H1 (cell line): ENCODE measurements around the gene MYLK. TPM values are rescaled to one million over a fixed set of nuclear protein-coding genes. Genes with fewer than 3 reads are reported as not detected.

Experiments used
- CTCF ChIA-PET: fragments of 300-600 bp; sonication (Branson Sonifier 250); formaldehyde crosslinking; loops from one replicate; lab custom pipeline; 2021; ENCODE audit not compliant: partially characterized antibody; lab: Charles Lee
- POLR2A ChIA-PET: fragments of 300-600 bp; sonication (Branson Sonifier 250); formaldehyde crosslinking; loops from one replicate; lab custom pipeline; 2021; ENCODE audit warnings: inconsistent platforms; ENCODE audit not compliant: partially characterized antibody; lab: Charles Lee
- DNase-seq, 2 experiments: peaks; one replicate each; pipeline versions ENCODE4 v3.0.0 to v3.0.0-alpha.2; 2010 to 2022; ENCODE audit warnings: low spot score in 2 of 2, low read depth in 1 of 2, mixed read lengths in 1 of 2
- FAIRE-seq: peaks from 2 replicates; lab custom pipeline; 2011; peaks lifted over from hg19 to GRCh38; lab: Jason Lieb, UNC
- H2AFZ ChIP-seq: 2 replicates; pipeline ENCODE4 v1.8.1; 2012; ENCODE audit warnings: low read length, inconsistent platforms
- H2AK5ac ChIP-seq: 2 replicates; pipeline ENCODE4 v1.6.1; 2013; ENCODE audit warnings: low read depth, low read length
- H2BK120ac ChIP-seq: replicated peaks from 2 replicates; pipeline ENCODE3; 2013; ENCODE audit warnings: low read depth, low read length, inconsistent platforms
- H2BK12ac ChIP-seq: 2 replicates; pipeline ENCODE4 v1.6.1; 2013; ENCODE audit warnings: low read depth, low read length
- H2BK15ac ChIP-seq: 2 replicates; pipeline ENCODE4 v1.6.1; 2013; ENCODE audit warnings: low read length
- H2BK20ac ChIP-seq: 2 replicates; pipeline ENCODE4 v1.6.1; 2013; ENCODE audit warnings: low read length
- H2BK5ac ChIP-seq: 2 replicates; pipeline ENCODE4 v1.6.1; 2013; ENCODE audit warnings: low read depth, low read length
- H3K14ac ChIP-seq: 2 replicates; pipeline ENCODE4 v1.6.1; 2013; ENCODE audit warnings: inconsistent platforms; ENCODE audit not compliant: insufficient read length
- H3K18ac ChIP-seq: 2 replicates; pipeline ENCODE4 v1.6.1; 2013; ENCODE audit warnings: low read length; ENCODE audit errors: extremely low read depth
- H3K23ac ChIP-seq: 2 replicates; pipeline ENCODE4 v1.6.1; 2013; ENCODE audit warnings: inconsistent platforms; ENCODE audit not compliant: insufficient read length
- H3K23me2 ChIP-seq: 2 replicates; pipeline ENCODE4 v1.6.1; 2013; ENCODE audit warnings: low read depth, low read length
- H3K27ac ChIP-seq: 2 replicates; pipeline ENCODE4 v1.6.1; 2011; ENCODE audit warnings: low read depth, low read length, inconsistent platforms
- H3K27me3 ChIP-seq, 4 experiments: replicated peaks in 1 of 4; 1 replicate in 1 of 4; 2 replicates in 3 of 4; pipeline versions ENCODE4 v1.6.1 to v1.8.1; 2011 to 2013; ENCODE audit warnings: low read length in 3 of 4, mild to moderate bottlenecking in 3 of 4, inconsistent platforms in 2 of 4, mixed read lengths in 2 of 4, moderate library complexity in 1 of 4; ENCODE audit not compliant: control insufficient read depth in 3 of 4, insufficient read depth in 3 of 4; ENCODE audit errors: extremely low read depth in 1 of 4
- H3K36me3 ChIP-seq, 4 experiments: 2 replicates each; pipeline versions ENCODE4 v1.6.1 to v1.8.1; 2011 to 2013; ENCODE audit warnings: mild to moderate bottlenecking in 4 of 4, low read length in 3 of 4, moderate library complexity in 2 of 4, control low read depth in 1 of 4, inconsistent platforms in 1 of 4; ENCODE audit not compliant: insufficient read depth in 4 of 4, control insufficient read depth in 2 of 4
- H3K4ac ChIP-seq: replicated peaks from 2 replicates; pipeline ENCODE3; 2013; ENCODE audit warnings: low read length, low read depth, mixed read lengths, inconsistent platforms; ENCODE audit not compliant: insufficient read length
- H3K4me1 ChIP-seq, 4 experiments: replicated peaks in 1 of 4; 1 replicate in 1 of 4; 2 replicates in 3 of 4; pipeline versions ENCODE4 v1.6.1 to v1.8.1; 2011 to 2013; ENCODE audit warnings: low read length in 3 of 4, inconsistent platforms in 2 of 4, mixed read lengths in 1 of 4; ENCODE audit not compliant: insufficient read depth in 4 of 4, control insufficient read depth in 3 of 4
- H3K4me2 ChIP-seq, 2 experiments: 2 replicates each; pipeline versions ENCODE4 v1.6.1 to v1.8.1; 2011 to 2013; ENCODE audit warnings: low read depth in 2 of 2, low read length in 2 of 2, control low read depth in 1 of 2, inconsistent platforms in 1 of 2, mild to moderate bottlenecking in 1 of 2; ENCODE audit not compliant: insufficient read depth in 1 of 2
- H3K4me3 ChIP-seq, 4 experiments: fragments of 200-600, 300-600 bp in 1 of 4; sonication (generic), shearing (Covaris generic), sonication (Bioruptor Twin) in 1 of 4; 2 replicates each; pipeline versions ENCODE4 v1.5.1 to v1.8.1; 2011 to 2016; ENCODE audit warnings: low read length in 4 of 4, low read depth in 3 of 4, control low read depth in 2 of 4, inconsistent platforms in 2 of 4, mild to moderate bottlenecking in 2 of 4, mixed read lengths in 1 of 4, moderate library complexity in 1 of 4; ENCODE audit not compliant: insufficient read depth in 2 of 4; ENCODE audit errors: extremely low read depth in 1 of 4
- H3K56ac ChIP-seq: replicated peaks from 2 replicates; pipeline ENCODE3; 2013; ENCODE audit warnings: low read depth, mild to moderate bottlenecking, mixed read lengths, low read length, inconsistent platforms; ENCODE audit not compliant: insufficient read length
- H3K79me1 ChIP-seq: 2 replicates; pipeline ENCODE4 v1.6.1; 2013; ENCODE audit warnings: low read depth, low read length, control low read depth
- H3K79me2 ChIP-seq, 2 experiments: 2 replicates each; pipeline versions ENCODE4 v1.6.1 to v1.8.1; 2012 to 2013; ENCODE audit warnings: low read length in 2 of 2, mild to moderate bottlenecking in 2 of 2, inconsistent platforms in 1 of 2; ENCODE audit not compliant: insufficient read depth in 2 of 2, control insufficient read depth in 1 of 2
- H3K9ac ChIP-seq, 4 experiments: replicated peaks in 1 of 4; 1 replicate in 1 of 4; 2 replicates in 3 of 4; pipeline versions ENCODE4 v1.6.1 to v1.8.1; 2011 to 2013; ENCODE audit warnings: low read depth in 3 of 4, low read length in 3 of 4, control low read depth in 2 of 4, mild to moderate bottlenecking in 2 of 4, moderate library complexity in 2 of 4, inconsistent platforms in 1 of 4; ENCODE audit errors: extremely low read depth in 1 of 4
- H3K9me3 ChIP-seq, 2 experiments: 2 replicates each; pipeline versions ENCODE4 v1.6.1 to v1.8.1; 2012 to 2013; ENCODE audit warnings: mild to moderate bottlenecking in 2 of 2, moderate library complexity in 2 of 2, control low read depth in 1 of 2, inconsistent platforms in 1 of 2, low read depth in 1 of 2, low read length in 1 of 2, mixed read lengths in 1 of 2; ENCODE audit not compliant: insufficient read depth in 2 of 2
- H4K20me1 ChIP-seq, 2 experiments: replicated peaks in 1 of 2; 2 replicates each; pipeline versions ENCODE3 to v1.8.1; 2011 to 2013; ENCODE audit warnings: inconsistent platforms in 2 of 2, low read length in 2 of 2, mild to moderate bottlenecking in 1 of 2; ENCODE audit not compliant: insufficient read depth in 2 of 2, control insufficient read depth in 1 of 2
- H4K5ac ChIP-seq: 2 replicates; pipeline ENCODE4 v1.6.1; 2013; ENCODE audit warnings: low read length, low read depth, mixed read lengths, inconsistent platforms; ENCODE audit not compliant: insufficient read length
- H4K8ac ChIP-seq: 2 replicates; pipeline ENCODE4 v1.8.0; 2013; ENCODE audit warnings: mild to moderate bottlenecking, moderate library complexity, low read length, inconsistent platforms; ENCODE audit not compliant: insufficient read depth; ENCODE audit errors: extremely low read depth
- H4K91ac ChIP-seq: replicated peaks from 2 replicates; pipeline ENCODE3; 2013; ENCODE audit warnings: low read length, mixed read lengths, inconsistent platforms; ENCODE audit not compliant: insufficient read length
- CBX5 ChIP-seq: fragments of 300-800, 300-1000 bp; sonication (generic); IDR thresholded peaks from 2 replicates; pipeline ENCODE4 v1.7.1; 2016; ENCODE audit warnings: antibody characterized with exemption, low read length, low read depth
- CEBPB ChIP-seq: IDR thresholded peaks from 2 replicates; pipeline ENCODE4 v1.6.1; 2012; ENCODE audit warnings: low read depth, low read length
- KDM1A ChIP-seq: fragments of 200-600, 300-600 bp; sonication (generic); IDR thresholded peaks from 2 replicates; pipeline ENCODE4 v1.7.1; 2016; ENCODE audit warnings: mild to moderate bottlenecking, low read length, borderline replicate concordance
- POLR2A ChIP-seq, 2 experiments: IDR thresholded peaks; 1 replicate in 1 of 2; 2 replicates in 1 of 2; pipeline ENCODE4 v1.6.1; 2011; ENCODE audit warnings: low read depth in 2 of 2, low read length in 2 of 2, mild to moderate bottlenecking in 2 of 2; ENCODE audit errors: control extremely low read depth in 1 of 2
- RBBP5 ChIP-seq: IDR thresholded peaks from 2 replicates; pipeline ENCODE4 v1.7.1; 2012; ENCODE audit warnings: low read depth, mild to moderate bottlenecking, inconsistent platforms, low read length, moderate library complexity, borderline replicate concordance
- RFX5 ChIP-seq: IDR thresholded peaks from 2 replicates; pipeline ENCODE4 v1.6.1; 2011; ENCODE audit warnings: low read depth, low read length, improper control_type of control experiment, borderline replicate concordance
- SUZ12 ChIP-seq: fragments of 200-600 bp; sonication (generic); IDR thresholded peaks from 2 replicates; pipeline ENCODE4 v1.6.1; 2012; ENCODE audit warnings: mild to moderate bottlenecking, inconsistent platforms, low read length, moderate library complexity, mixed read lengths
- TAF1 ChIP-seq: IDR thresholded peaks from 2 replicates; pipeline ENCODE4 v1.6.1; 2011; ENCODE audit warnings: mild to moderate bottlenecking, low read depth, low read length
- TBP ChIP-seq: IDR thresholded peaks from 2 replicates; pipeline ENCODE4 v1.6.1; 2011; ENCODE audit warnings: low read depth, low read length, improper control_type of control experiment
- TCF12 ChIP-seq: IDR thresholded peaks from 2 replicates; pipeline ENCODE4 v1.6.1; 2011; ENCODE audit warnings: low read depth, mild to moderate bottlenecking, low read length
- WGBS, 2 experiments: shearing (Covaris generic) in 1 of 2; methylation state at CpG; one replicate each; pipeline versions ENCODE4 v1.1.6 to v1.1.7; 2013 to 2015; ENCODE audit warnings: low lambda C conversion rate in 2 of 2, mixed read lengths in 2 of 2, inconsistent platforms in 1 of 2, low coverage in 1 of 2, missing lambda C conversion rate in 1 of 2; ENCODE audit not compliant: insufficient replicate concordance in 2 of 2, insufficient coverage in 1 of 2, insufficient read length in 1 of 2; ENCODE audit errors: extremely low coverage in 1 of 2, missing lambda C conversion rate in 1 of 2; 5-methylcytosine and 5-hydroxymethylcytosine counted together
- polyA plus RNA-seq, 7 experiments: library from polyadenylated mRNA; depleted of rRNA in 3 of 7; stranded (reverse) in 5 of 7; unstranded in 2 of 7; fragments of >200 nt in 5 of 7; fragments of 200-250 nt in 2 of 7; gene quantifications; 1 replicate in 5 of 7; 2 replicates in 1 of 7; 4 replicates in 1 of 7; pipeline versions ENCODE4 v1.2.1 to v1.2.3, GENCODE V29; 2011 to 2013; ENCODE audit warnings: missing spikeins in 2 of 7, mixed read lengths in 2 of 7
- total RNA-seq: library from RNA; stranded (reverse); fragmentation: NEBNext Ultra II Directional; extraction: Animal tissue kit (Norgen Biotek cat#: 25700); gene quantifications from 2 replicates; pipeline ENCODE4 v1.2.1, GENCODE V29; 2021

MYLK gene
- total and polyA plus RNA-seq, 2 of the 8 experiments (the other 6 are each of a cell fraction or from before 2014, with no cell fraction given) = 11.6 to 21.3 TPM

- Histone ChIP-seq H3K18ac (no peak overlapping the region), H4K8ac (no peak overlapping the region), H3K4me1 (no peaks in the 10 kb centered on the region), H2BK12ac (no peak overlapping the region), H2BK20ac (no peak overlapping the region), H3K4me2 (no peak overlapping the region), H3K27me3 (no peaks in the 10 kb centered on the region), H3K79me2 (no peaks in the 10 kb centered on the region), H2BK5ac (no peak overlapping the region), H3K23me2 (no peaks in the 10 kb centered on the region), H3K27ac (no peak overlapping the region), H2BK120ac (no peak overlapping the region), H3K79me1 (no peaks in the 10 kb centered on the region), H3K9ac (no peak overlapping the region), H3K14ac (no peak overlapping the region), H3K56ac (no peak overlapping the region), H3K36me3 (no peaks in the 10 kb centered on the region; a peak in 1 of 8 replicates), H2AFZ (no peak overlapping the region), H4K91ac (no peak overlapping the region), H3K4ac (no peak overlapping the region), H3K23ac (no peak overlapping the region), H3K4me3 (no peak overlapping the region), H4K20me1 (no peaks in the 10 kb centered on the region), H2BK15ac (no peak overlapping the region), H2AK5ac (no peak overlapping the region), H3K9me3 (peaks cover 0 to 15% of the 10 kb centered on the region in 2 experiments; a peak in 2 of 4 replicates), H4K5ac (no peak overlapping the region)
- FAIRE-seq (no peak), DNase-seq (no peak)
- POLR2A ChIA-PET = no interaction called here
- 86% methylated on average over 7 of the region's 7 CpGs; no CpG with 5 or more reads in 1 of the 2 experiments for WGBS, 2 experiments
- no peak for TF ChIP-seq TAF1
- TF ChIP-seq TCF12 = no peak
- TF ChIP-seq POLR2A (IDR thresholded peaks at IDR 0.05; ENCODE audit: control extremely low read depth in 1 of 2, low read depth in 2 of 2, low read length in 2 of 2) = no peak
- TF ChIP-seq CBX5 = no peak
- no peak for TF ChIP-seq SUZ12
- no peak for TF ChIP-seq CEBPB
- no peak for TF ChIP-seq RBBP5
- TF ChIP-seq TBP = no peak
- TF ChIP-seq KDM1A = no peak
- no peak for TF ChIP-seq RFX5
- CTCF ChIA-PET = interaction anchor here (0.6 to 2.9 kb wide), 7 partner anchors 27 to 129 kb away, joined by 3 to 10 read pairs (median 4); no protein-coding TSS in a partner anchor
Observed at GRCh38 chr3:123831420-123831819, 52.7 kb downstream of the MYLK start.
